HG03196 (cell line): Measurements from ENCODE around the gene UBE2K.
"Not testable (repeated sequence)": the region's sequence is repeated elsewhere in the genome, so short reads cannot be mapped to it uniquely, and the experiment has no call there.

Source experiments
- ATAC-seq: cut with Tn5 transposase; IDR thresholded peaks from one replicate; pipeline ENCODE4 v1.9.1; 2021; ENCODE audit not compliant: unreplicated experiment

The UBE2K gene

DNA sequence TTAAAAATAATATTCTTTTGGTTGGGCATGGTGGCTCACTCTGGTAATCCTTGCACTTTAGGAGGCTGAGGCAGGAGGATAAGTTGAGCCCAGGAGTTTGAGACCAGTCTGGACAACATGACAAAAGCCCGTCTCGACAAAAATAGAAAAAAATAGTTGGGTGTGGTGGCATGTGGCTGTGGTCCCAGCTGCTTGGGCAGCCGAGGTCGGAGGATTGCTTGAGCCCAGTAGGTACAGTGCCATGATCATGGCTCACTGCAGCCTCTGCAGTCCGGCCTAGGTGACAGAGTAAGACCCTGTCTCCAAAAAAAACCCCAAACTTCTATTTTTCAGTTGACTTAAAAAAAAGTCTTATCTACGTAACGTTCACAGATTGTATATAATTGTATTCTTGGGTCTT, 23.9 kb downstream of the UBE2K start:
- ATAC-seq: no peak

- no peak for ATAC-seq
Observed at GRCh38 chr4:39729557-39729956, 31.6 kb downstream of the UBE2K start.

- ATAC-seq: no peak
Observed at GRCh38 chr4:39730072-39730471, 32.1 kb downstream of the UBE2K start.

GRCh38 chr4:39731908-39732307, 34.0 kb downstream of the UBE2K start:
- no peak for ATAC-seq

DNA sequence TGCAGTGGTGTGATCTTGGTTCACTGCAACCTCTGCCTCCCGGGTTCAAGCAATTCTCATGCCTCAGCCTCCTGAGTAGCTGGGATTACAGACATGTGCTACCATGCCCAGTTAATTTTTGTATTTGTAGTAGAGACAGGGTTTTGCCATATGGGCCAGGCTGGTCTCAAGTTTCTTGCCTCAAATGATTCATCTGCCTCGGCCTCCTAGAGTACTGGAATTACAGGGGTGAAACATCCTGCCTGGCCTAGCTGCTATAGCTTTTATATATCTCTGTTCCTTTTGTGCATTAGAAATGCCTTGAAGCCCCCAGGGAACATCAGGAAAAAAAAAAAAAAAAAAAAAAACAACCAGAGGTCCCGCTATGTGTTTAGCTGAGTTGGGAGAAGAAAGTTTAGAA, 34.8 kb downstream of the UBE2K start:
- ATAC-seq: no peak

GRCh38 chr4:39739591-39739990, 41.7 kb downstream of the UBE2K start:
- not testable (repeated sequence) for ATAC-seq

GRCh38 chr4:39741401-39741800, 43.5 kb downstream of the UBE2K start:
- ATAC-seq: no peak

DNA sequence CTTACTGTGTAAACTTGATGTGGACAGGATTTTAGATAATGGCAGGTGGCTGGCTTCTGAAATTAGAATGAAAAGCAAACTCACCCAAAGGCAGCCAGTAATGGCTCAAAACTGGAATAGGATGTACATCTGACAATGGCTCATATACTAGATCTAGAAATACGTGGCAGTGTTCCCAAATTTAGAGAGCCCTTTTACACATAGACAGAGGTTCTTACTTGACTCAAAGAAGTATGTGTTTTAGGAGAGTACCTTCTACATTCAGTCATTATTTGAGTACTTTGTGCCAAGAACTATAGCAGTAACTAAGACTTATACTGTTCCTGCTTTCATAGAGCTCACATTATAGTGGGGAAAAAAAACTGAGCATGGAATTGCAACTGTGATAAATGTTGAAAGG, 48.0 kb downstream of the UBE2K start:
- ATAC-seq: no peak

DNA sequence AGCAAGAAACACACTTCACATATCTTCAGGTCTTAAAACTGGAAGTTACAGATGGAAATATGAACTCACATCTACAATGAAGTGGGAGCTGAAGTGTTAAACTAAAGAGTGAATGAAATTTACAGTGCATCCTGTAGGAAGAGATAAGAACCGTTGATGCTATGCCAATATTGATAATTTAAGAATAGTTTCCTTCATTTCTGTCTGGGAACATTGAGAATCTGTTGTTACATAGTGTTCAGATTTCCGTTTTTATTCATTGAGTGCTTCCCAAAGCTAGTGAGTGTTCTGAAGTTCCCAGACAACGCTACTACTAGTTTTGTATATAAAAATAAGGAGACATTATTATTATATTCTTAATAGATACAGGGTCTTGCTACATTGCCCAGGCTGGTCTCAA, 52.3 kb downstream of the UBE2K start:
- no peak for ATAC-seq

GRCh38 chr4:39754309-39754708, 56.4 kb downstream of the UBE2K start:
- no peak for ATAC-seq

GRCh38 chr4:39756159-39756558, 58.2 kb downstream of the UBE2K start:
- no peak for ATAC-seq

GRCh38 chr4:39758176-39758575, 60.2 kb downstream of the UBE2K start:
- no peak for ATAC-seq

- ATAC-seq: no peak
Observed at GRCh38 chr4:39759569-39759968, 61.6 kb downstream of the UBE2K start.

GRCh38 chr4:39761005-39761667, 63.2 kb downstream of the UBE2K start:
- ATAC-seq: no peak

DNA sequence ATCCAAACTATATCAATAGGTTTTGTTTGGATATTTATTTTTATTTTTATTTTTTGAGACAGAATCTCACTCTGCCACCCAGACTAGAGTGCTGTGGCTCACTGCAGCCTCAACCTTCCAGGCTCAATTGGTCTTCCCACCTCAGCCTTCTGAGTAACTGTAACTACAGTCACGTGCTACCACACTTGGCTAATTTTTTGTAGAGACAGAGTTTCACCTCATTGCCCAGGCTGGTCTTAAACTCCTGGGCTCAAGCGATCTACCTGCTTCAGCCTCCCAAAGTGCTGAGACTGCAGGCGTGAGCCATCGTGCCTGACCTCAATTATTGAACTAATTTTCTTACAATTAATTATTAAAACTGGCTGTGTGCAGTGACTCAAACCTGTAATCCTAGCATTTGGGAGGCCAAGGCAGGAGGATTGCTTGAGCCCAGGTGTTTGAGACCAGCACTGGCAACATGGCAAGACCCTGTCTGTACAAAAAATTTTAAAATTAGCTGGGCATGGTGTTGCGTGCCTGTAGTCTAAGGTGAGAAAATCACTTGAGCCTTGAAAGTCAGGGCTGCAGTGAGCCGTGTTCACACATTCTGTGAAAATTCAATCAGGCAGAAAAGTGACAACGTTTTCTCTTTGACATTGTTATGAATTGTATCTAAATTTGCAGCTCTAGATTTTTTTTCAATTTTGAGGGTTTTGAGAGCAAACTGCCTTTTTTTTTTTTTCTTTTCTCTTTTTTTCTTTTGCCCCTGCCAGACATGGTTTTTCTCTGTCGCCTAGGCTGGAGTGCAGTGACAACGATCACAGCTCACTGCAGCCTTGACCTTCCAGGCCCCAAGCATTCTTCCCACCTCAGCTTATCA, 66.0 kb downstream of the UBE2K start:
- ATAC-seq: peak; percentile 63

DNA sequence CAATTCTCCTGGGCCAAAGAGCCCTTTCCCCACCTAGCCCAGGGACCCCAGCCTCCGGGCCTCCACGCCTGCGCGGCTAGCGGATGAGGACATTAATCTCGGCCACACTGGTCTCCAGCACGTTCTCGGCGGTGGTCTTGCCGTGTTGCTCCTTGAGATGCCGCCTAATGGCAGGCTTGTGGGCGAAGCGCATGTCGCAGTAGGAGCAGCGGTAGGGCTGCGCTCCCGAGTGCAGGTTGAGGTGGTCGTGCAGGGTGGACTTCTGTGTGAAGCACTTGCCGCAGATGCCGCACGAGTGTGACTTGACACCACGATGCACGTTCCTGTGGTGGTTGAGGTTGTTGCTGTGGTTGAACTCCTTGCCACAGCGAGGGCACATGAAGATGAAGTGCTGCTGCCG, 72.1 kb downstream of the UBE2K start:
- ATAC-seq: no peak

DNA sequence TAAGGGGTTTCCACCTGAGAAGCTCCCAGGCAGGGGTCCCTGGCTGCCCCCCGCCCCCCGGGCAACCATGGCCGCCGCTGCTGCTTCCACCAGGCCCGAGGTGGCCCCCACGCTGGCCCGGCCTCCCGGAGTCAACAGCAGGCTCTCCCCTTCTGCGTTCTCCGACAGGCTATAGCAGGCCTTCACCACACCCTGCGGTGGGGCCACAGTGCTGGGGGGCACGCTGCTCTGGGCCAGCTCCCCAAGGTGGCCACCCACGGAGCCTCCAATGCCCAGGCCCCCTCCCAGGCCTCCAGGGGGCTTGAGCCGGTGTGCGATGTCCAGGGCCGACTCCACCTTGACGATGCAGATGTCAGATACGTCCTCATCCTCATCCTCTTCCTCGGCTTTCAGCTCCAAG, 72.5 kb downstream of the UBE2K start:
- no peak for ATAC-seq

DNA sequence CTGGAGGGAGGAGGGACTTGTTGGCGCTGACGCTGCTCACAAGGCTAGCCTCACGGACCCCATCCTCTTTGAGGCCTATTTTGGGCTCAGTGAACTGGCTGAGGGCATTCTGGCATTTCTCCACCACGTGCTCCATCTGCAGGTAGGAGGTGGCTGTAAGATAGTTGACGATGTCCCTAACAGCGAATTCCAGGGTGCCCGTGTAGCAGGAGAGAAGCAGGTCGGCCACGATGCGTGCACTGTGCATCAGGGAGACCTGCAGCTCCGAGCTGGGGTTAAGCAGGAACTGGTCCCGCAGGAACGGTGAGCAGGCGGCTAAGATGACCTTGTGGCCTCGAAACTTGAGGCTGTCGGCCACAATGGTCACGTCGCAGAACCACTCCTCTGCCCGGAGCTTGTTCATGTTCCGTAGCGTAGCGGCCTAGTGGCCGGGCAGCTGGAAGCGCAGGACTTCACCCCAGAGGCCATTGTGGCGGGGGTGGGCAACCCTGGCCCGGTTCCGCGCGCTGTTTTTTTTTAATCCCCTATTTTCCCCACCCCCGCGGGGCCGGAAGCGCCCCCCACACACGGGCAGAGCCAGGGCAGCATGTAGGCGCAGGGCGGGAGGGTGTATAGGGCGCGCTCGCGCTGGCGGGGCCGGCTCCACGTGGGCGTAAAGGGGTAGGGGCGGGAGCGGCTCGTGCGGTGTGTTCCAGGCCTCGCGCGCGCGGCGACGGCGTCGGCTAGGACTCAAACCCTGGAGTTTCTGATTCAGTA, 73.2 kb downstream of the UBE2K start:
- no peak for ATAC-seq

GRCh38 chr4:39781988-39782387, 84.1 kb downstream of the UBE2K start:
- not testable (repeated sequence) for ATAC-seq

- no peak for ATAC-seq
Observed at GRCh38 chr4:39785083-39785482, 87.1 kb downstream of the UBE2K start.

- no peak for ATAC-seq
Observed at GRCh38 chr4:39786838-39787237, 88.9 kb downstream of the UBE2K start.

DNA sequence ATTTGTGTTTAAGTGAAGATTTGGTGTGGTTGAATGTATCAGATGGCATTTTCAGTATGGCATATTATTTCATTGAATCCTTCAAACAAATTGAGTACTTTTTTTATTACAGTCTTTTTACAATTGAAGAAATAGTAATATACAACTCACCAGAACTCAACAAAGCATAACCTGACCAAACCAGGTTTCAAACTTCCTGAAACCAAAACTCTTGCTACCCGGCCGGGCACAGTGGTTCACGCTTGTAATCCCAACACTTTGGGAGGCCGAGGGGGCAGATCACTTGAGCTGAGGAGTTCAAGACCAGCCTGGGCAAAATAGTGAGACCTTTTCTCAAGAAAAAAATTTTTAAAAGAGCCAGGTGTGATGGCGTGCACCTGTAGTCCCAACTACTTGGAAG, 94.2 kb downstream of the UBE2K start:
- no peak for ATAC-seq
